Coronary artery (tissue), 2 donors: Measurements from ENCODE around the gene GPX3.
A peak's percentile ranks its signal among the peaks of the same experiment; 100 is the strongest.

Source experiments
- DNase-seq: peaks from one replicate; pipeline ENCODE4 v3.0.0-alpha.2; 2017; ENCODE audit warnings: low spot score
- H3K27ac ChIP-seq, 2 donors: fragments of 200-600 bp; sonication (generic); one replicate each; pipeline ENCODE4 v1.5.1; 2016 to 2019
- H3K4me3 ChIP-seq: fragments of 200-600 bp; sonication (generic); 2 replicates; pipeline ENCODE4 v1.5.1; 2016; ENCODE audit warnings: mild to moderate bottlenecking, moderate library complexity
- CTCF ChIP-seq: fragments of 200-600 bp; sonication (generic); IDR thresholded peaks from one replicate; pipeline ENCODE4 v1.5.1; 2019; ENCODE audit warnings: antibody characterized with exemption

GPX3 gene

GRCh38 chr5:151048526-151048925, 28.1 kb downstream of the GPX3 start:
- no peak for DNase-seq

GRCh38 chr5:151051066-151051930, 30.9 kb downstream of the GPX3 start:
- H3K27ac ChIP-seq = no peak overlapping the region
- no peak for DNase-seq
- TF ChIP-seq CTCF = peak; percentile 77
- H3K4me3 ChIP-seq = no peak overlapping the region

More at GRCh38 chr5:151048526-151048925, 28.1 kb downstream of the GPX3 start:
- no peak overlapping the region for H3K27ac ChIP-seq
- no peak overlapping the region for H3K4me3 ChIP-seq
- TF ChIP-seq CTCF = no peak

- no peak for DNase-seq
- peak; percentile 5 for TF ChIP-seq CTCF
- H3K27ac ChIP-seq = no peak overlapping the region
Measured at GRCh38 chr5:151051931-151052608, 31.7 kb downstream of the GPX3 start.

GRCh38 chr5:151052836-151053235, 32.4 kb downstream of the GPX3 start:
- no peak for TF ChIP-seq CTCF
- no peak overlapping the region for H3K27ac ChIP-seq
- DNase-seq = no peak
- no peak overlapping the region for H3K4me3 ChIP-seq

More at GRCh38 chr5:151051931-151052608, 31.7 kb downstream of the GPX3 start:
- no peak overlapping the region for H3K4me3 ChIP-seq

- DNase-seq = no peak
- Histone ChIP-seq H3K4me3 (no peak overlapping the region), H3K27ac (no peak overlapping the region)
- TF ChIP-seq CTCF = no peak
Measured at GRCh38 chr5:151053796-151054462, 33.5 kb downstream of the GPX3 start.

- no peak overlapping the region for H3K27ac ChIP-seq
- no peak overlapping the region for H3K4me3 ChIP-seq
- no peak for TF ChIP-seq CTCF
- no peak for DNase-seq
Measured at GRCh38 chr5:151054709-151055108, 34.3 kb downstream of the GPX3 start.
